Measurements from ENCODE around the gene GRIN2A. TPM values are rescaled to one million over a fixed set of nuclear protein-coding genes. Genes with fewer than 3 reads are reported as not detected.

GRIN2A gene
- total and polyA plus RNA-seq, 3 donors from 2014 or later: 7.0 to 20.3 (median 10.4) TPM

DNA sequence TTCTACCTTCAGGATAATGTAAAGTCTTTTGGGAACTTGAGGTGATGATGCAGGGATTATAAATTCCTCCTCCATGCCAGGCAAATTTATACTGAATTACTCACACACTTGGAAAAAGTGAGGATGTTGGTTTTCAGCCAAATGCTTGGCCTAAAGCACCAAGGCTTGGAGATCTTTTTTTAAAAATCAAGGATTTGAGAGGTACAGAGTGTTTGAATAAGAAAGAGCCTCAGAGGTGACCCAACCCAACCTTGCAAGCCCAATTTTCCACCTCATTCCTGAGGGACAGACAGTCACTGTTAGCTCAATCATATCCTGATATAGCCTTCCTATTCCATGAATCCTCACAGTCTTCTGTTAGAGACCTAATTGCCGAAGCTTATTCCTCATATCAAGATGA, 14.0 kb downstream of the GRIN2A start:
- Histone ChIP-seq H3K9me3 (no peaks in the 10 kb centered on the region), H3K4me1 (no peaks in the 10 kb centered on the region), H3K36me3 (ENCODE audit: low read depth, missing control alignments) (no peaks in the 10 kb centered on the region), H3K27ac (no peak overlapping the region), H3K27me3 (no peaks in the 10 kb centered on the region), H3K4me3 (no peak overlapping the region)
- DNase-seq: no peak
- TF ChIP-seq, protein P1, sequence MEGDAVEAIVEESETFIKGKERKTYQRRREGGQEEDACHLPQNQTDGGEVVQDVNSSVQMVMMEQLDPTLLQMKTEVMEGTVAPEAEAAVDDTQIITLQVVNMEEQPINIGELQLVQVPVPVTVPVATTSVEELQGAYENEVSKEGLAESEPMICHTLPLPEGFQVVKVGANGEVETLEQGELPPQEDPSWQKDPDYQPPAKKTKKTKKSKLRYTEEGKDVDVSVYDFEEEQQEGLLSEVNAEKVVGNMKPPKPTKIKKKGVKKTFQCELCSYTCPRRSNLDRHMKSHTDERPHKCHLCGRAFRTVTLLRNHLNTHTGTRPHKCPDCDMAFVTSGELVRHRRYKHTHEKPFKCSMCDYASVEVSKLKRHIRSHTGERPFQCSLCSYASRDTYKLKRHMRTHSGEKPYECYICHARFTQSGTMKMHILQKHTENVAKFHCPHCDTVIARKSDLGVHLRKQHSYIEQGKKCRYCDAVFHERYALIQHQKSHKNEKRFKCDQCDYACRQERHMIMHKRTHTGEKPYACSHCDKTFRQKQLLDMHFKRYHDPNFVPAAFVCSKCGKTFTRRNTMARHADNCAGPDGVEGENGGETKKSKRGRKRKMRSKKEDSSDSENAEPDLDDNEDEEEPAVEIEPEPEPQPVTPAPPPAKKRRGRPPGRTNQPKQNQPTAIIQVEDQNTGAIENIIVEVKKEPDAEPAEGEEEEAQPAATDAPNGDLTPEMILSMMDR (IDR thresholded peaks at IDR 0.05): no peak
- TF ChIP-seq POLR2A (IDR thresholded peaks at IDR 0.05): no peak
- WGBS, 2 donors: 67 to 70% methylated on average over 1 of the region's 1 CpG
- intact Hi-C loops (cut with DNase I; ENCODE audit: low total_unique reads): no loop called here

DNA sequence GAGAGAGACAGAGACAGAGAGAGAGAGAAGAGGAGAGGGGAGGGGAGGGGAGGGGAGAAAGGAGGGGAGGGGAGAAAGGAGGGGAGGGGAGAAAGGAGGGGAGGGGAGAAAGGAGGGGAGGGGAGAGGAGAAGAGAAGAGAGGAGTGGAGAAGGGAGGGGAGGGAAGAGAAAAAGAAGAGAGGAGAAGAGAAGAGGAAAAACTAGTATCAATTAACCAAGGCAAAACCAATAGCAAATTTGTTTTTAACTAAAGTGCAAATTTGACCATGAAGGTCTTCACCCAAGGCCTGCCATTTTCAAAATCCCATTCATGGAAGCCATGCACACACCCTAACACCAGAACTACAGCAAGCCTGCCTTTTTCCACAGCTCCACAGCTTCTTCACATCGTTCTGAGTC, 16.6 kb downstream of the GRIN2A start:
- no peak overlapping the region for H3K27ac ChIP-seq
- H3K36me3 ChIP-seq (ENCODE audit: low read depth, missing control alignments): no peaks in the 10 kb centered on the region
- no peak for DNase-seq
- no peaks in the 10 kb centered on the region for H3K27me3 ChIP-seq
- TF ChIP-seq, protein P1 (IDR thresholded peaks at IDR 0.05): no peak
- TF ChIP-seq POLR2A (IDR thresholded peaks at IDR 0.05): no peak
- WGBS, 2 donors: 70 to 89% methylated on average over 1 of the region's 1 CpG
- no peaks in the 10 kb centered on the region for H3K9me3 ChIP-seq
- no peaks in the 10 kb centered on the region for H3K4me1 ChIP-seq
- H3K4me3 ChIP-seq: no peak overlapping the region
- intact Hi-C loops (cut with DNase I; ENCODE audit: low total_unique reads): no loop called here

DNA sequence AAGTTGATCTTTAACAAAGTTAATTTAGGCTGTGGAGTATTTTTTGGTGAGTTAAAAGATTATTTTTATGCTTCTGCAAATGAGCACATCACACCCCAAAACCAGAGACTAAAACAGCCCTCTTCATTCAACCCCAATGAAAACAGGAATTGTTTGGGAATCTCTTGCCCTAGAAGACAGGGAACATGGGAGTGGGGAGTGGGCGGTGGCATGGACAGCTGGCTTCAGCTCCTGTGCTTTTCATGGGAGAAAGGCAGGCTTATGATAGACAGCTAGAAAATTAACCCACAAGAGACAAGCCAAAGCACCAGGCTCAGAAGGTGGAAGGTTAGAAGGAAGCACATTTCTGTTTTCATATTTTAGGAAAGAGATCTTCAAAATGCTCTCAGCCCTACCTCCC, 19.2 kb downstream of the GRIN2A start:
- intact Hi-C loops (cut with DNase I; ENCODE audit: low total_unique reads): no loop called here
- no peak for DNase-seq
- no peak for TF ChIP-seq POLR2A (IDR thresholded peaks at IDR 0.05)
- TF ChIP-seq, protein P1 (IDR thresholded peaks at IDR 0.05): no peak
- Histone ChIP-seq H3K4me1 (no peaks in the 10 kb centered on the region), H3K4me3 (no peak overlapping the region), H3K27me3 (no peaks in the 10 kb centered on the region), H3K36me3 (ENCODE audit: low read depth, missing control alignments) (no peaks in the 10 kb centered on the region), H3K9me3 (no peaks in the 10 kb centered on the region), H3K27ac (no peak overlapping the region)
- 59 to 85% methylated on average over 1 of the region's 1 CpG for WGBS, 2 donors

DNA sequence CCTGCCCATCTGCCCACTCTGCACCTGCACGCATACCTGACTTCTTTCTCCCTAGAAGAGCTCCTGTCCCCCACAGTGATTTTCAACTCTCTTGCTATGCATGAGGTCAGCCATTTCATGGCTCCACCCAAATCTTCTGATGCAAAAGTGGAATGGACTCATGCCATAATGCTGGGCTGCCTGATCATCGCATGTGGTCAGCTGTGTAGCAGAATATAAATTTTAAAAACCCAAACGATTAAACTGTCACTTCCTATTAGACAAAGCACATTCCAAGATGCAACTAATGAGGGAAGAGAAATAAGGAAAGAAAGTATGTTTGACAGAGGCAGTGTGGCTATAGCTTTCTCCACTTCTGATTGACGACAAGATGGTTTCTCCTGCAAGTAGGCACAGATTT, 26.1 kb downstream of the GRIN2A start:
- DNase-seq: no peak
- no peak for TF ChIP-seq POLR2A (IDR thresholded peaks at IDR 0.05)
- TF ChIP-seq, protein P1 (IDR thresholded peaks at IDR 0.05): no peak
- WGBS, 2 donors: 68 to 78% methylated on average over 4 of the region's 4 CpGs
- H3K27ac ChIP-seq: no peak overlapping the region
- H3K36me3 ChIP-seq (ENCODE audit: low read depth, missing control alignments): no peaks in the 10 kb centered on the region
- no peaks in the 10 kb centered on the region for H3K4me1 ChIP-seq
- no peak overlapping the region for H3K4me3 ChIP-seq
- intact Hi-C loops (cut with DNase I; ENCODE audit: low total_unique reads): no loop called here
- no peaks in the 10 kb centered on the region for H3K27me3 ChIP-seq
- H3K9me3 ChIP-seq: no peaks in the 10 kb centered on the region

DNA sequence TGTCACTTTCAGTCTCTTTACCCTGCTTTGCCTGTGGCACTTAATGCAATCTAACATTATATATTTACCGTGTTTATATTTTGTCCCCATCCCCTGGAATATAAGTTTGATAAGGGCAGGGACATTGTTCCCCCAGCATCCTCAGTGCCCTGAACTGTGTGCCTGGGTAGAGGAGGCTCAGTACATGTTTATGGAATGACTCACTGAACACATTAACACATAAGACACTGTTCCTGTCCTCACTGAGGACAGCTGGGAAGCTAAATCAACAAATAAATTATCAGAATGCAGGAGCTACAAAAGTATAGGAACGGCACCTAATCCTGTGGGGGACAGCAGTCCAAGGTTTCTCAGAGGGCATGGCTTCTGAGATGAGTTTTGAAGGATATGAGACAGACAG, 27.8 kb downstream of the GRIN2A start:
- Histone ChIP-seq H3K27ac (no peak overlapping the region), H3K4me3 (no peak overlapping the region), H3K36me3 (ENCODE audit: low read depth, missing control alignments) (no peaks in the 10 kb centered on the region), H3K4me1 (no peaks in the 10 kb centered on the region), H3K9me3 (no peaks in the 10 kb centered on the region), H3K27me3 (no peaks in the 10 kb centered on the region)
- TF ChIP-seq, protein P1 (IDR thresholded peaks at IDR 0.05): no peak
- TF ChIP-seq POLR2A (IDR thresholded peaks at IDR 0.05): no peak
- 68 to 69% methylated on average over 2 of the region's 2 CpGs for WGBS, 2 donors
- intact Hi-C loops (cut with DNase I; ENCODE audit: low total_unique reads): no loop called here
- no peak for DNase-seq
